ENCODE data around the gene PCDHGA4. TPM values are rescaled to one million over a fixed set of nuclear protein-coding genes. Genes with fewer than 3 reads are reported as not detected.
"Not testable (repeated sequence)": the region's sequence is repeated elsewhere in the genome, so short reads cannot be mapped to it uniquely, and the experiment has no call there.

The PCDHGA4 gene
- polyA plus RNA-seq, 1 donor = 2.6 TPM

- DNase-seq = not testable (repeated sequence)
Observed at GRCh38 chr5:141346017-141346416, 8.8 kb upstream of the PCDHGA4 start.

- no peak for DNase-seq
Observed at GRCh38 chr5:141349917-141350619, 4.8 kb upstream of the PCDHGA4 start, which contains the start of gene PCDHGB1. TSS of gene PCDHGB1 (plus strand) at chr5:141350099. CDS start at chr5:141350261, 162 bp downstream.

DNA sequence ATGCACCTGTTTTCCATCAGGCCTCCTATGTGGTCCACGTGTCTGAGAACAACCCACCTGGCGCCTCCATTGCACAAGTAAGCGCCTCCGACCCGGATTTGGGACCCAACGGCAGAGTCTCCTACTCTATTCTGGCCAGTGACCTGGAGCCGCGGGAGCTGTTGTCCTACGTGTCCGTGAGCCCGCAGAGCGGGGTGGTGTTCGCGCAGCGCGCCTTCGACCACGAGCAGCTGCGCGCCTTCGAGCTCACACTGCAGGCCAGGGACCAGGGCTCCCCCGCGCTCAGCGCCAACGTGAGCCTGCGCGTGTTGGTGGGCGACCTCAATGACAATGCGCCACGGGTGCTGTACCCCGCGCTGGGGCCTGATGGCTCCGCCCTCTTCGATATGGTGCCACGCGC, 3.2 kb upstream of the PCDHGA4 start:
- no peak for DNase-seq

DNA sequence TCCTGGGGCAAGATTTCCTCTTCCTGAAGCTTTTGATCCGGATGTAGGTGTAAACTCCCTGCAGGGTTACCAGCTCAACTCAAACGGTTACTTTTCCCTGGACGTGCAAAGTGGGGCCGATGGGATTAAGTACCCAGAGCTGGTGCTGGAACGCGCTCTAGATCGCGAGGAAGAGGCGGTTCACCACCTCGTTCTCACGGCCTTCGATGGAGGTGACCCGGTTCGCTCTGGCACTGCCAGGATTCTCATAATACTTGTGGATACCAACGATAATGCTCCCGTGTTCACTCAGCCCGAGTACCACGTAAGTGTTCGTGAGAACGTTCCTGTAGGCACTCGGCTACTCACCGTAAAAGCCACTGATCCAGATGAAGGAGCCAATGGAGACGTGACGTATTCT, 820 bp downstream of the PCDHGA4 start:
- no peak for DNase-seq

DNA sequence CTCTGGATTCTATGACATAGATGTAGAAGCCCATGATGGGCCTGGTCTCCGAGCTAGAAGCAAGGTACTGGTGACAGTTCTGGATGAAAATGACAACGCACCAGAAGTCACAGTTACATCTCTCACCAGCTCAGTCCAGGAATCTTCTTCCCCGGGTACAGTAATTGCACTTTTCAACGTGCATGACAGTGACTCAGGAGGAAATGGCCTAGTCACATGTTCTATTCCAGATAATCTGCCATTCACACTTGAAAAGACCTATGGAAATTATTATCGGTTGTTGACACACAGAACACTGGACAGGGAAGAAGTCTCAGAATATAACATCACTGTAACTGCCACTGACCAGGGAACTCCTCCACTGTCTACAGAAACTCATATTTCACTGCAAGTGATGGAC, 1.3 kb downstream of the PCDHGA4 start:
- DNase-seq = no peak

GRCh38 chr5:141356950-141357349, 2.1 kb downstream of the PCDHGA4 start:
- DNase-seq = no peak

GRCh38 chr5:141359790-141360426, 5.1 kb downstream of the PCDHGA4 start, which contains the start of gene PCDHGB2:
TSS of gene PCDHGB2 (plus strand) at chr5:141359994. CDS start at chr5:141360136, 142 bp downstream.
- DNase-seq = no peak

DNA sequence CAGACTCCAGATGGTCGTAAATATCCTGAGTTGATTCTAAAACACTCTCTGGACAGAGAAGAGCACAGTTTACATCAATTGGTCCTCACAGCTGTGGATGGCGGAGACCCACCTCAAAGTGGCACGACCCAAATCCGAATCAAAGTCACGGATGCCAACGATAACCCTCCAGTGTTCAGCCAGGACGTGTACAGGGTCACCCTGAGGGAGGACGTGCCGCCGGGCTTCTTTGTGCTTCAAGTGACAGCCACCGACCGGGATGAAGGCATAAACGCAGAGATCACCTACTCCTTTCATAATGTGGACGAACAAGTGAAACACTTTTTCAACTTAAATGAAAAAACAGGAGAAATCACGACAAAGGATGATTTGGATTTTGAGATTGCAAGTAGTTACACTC, 5.9 kb downstream of the PCDHGA4 start:
- no peak for DNase-seq

DNA sequence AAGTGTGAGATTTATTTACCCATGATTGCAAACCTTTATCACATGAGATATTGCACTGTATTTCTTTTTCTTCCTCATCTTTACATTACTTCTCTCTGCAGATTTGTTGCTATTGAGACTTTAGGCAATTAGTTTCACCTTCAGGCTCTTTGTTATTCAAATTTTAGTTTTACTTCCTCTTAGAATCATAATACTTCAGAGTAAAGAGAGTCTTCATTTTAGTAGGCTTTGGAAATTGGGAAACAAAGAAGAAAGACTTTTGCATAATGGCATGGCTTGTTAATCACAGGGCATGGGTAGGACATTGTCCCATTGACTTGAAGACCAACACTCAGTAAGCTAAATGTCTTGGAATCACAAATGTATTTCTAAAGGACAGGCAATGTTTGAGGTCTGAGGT, 7.9 kb downstream of the PCDHGA4 start:
- DNase-seq = no peak

- DNase-seq = no peak
Observed at GRCh38 chr5:141363952-141364660, 9.3 kb downstream of the PCDHGA4 start, which contains the start of gene PCDHGA5. TSS of gene PCDHGA5 (plus strand) at chr5:141364162. CDS start at chr5:141364331, 169 bp downstream.

DNA sequence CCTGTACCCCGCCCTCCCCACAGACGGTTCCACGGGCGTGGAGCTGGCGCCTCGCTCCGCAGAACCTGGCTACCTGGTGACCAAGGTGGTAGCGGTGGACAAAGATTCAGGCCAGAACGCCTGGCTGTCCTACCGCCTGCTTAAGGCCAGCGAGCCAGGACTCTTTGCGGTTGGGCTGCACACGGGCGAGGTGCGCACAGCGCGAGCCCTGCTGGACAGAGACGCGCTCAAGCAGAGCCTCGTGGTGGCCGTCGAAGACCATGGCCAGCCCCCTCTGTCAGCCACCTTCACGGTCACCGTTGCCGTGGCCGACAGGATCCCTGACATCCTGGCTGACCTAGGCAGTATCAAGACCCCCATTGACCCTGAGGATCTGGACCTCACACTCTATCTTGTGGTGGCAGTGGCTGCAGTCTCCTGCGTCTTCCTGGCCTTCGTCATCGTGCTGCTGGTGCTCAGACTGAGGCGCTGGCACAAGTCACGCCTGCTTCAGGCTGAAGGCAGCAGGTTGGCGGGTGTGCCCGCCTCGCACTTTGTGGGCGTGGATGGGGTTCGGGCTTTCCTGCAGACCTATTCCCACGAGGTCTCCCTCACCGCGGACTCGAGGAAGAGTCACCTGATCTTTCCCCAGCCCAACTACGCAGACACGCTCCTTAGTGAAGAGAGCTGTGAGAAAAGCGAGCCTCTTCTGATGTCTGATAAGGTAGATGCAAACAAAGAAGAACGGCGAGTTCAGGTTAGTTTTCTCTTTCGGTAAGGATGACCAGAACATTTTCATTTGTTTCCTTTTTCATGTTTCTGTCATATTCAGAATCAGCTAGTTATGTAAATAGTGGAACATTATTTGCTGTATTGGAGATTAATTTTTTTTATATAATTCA, 11.4 kb downstream of the PCDHGA4 start:
- DNase-seq = no peak

DNA sequence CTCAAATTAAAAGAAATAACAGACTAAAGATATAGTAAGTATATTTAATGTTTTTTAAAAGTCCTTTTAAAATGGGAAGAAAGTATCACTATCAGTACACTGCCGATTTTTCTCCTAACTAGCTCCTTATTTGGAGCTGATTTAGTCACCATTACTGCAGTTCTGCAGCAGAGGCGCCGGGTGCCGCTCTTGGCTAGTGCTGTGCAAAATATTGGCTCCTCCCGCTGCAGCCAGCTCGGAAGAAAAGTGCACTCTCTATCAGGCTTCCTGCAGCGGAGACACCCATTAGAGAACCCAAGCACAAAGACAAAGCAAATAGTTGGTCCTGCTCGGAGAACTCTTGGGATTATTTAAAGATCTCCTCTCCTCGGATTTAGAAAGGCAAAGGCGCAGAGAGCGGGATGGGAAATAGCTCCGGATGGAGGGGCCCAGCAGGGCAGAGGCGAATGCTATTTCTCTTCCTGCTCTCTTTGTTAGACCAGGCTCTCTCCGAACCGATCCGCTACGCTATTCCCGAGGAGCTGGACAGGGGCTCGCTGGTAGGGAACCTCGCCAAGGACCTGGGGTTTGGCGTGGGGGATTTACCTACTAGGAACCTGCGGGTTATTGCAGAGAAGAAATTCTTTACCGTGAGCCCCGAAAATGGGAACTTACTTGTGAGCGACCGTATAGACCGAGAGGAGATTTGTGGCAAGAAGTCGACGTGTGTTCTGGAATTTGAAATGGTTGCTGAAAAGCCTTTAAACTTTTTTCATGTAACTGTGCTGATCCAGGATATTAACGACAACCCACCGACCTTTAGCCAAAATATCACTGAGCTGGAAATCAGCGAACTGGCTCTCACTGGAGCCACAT, 15.4 kb downstream of the PCDHGA4 start, which contains the start of gene PCDHGB3:
PCDHGB3 (plus strand) TSS at position 249 of the 855 bp plus-strand sequence; CDS start at position 402, 153 bp downstream.
- DNase-seq = no peak

- no peak for DNase-seq
Observed at GRCh38 chr5:141371572-141372475, 17.0 kb downstream of the PCDHGA4 start.

- no peak for DNase-seq
Observed at GRCh38 chr5:141373673-141374317, 19.0 kb downstream of the PCDHGA4 start, which contains the start of gene PCDHGA6. TSS of gene PCDHGA6 (plus strand) at chr5:141373891. CDS start at chr5:141374084, 193 bp downstream.

- no peak for DNase-seq
Observed at GRCh38 chr5:141374627-141375026, 19.8 kb downstream of the PCDHGA4 start.

DNA sequence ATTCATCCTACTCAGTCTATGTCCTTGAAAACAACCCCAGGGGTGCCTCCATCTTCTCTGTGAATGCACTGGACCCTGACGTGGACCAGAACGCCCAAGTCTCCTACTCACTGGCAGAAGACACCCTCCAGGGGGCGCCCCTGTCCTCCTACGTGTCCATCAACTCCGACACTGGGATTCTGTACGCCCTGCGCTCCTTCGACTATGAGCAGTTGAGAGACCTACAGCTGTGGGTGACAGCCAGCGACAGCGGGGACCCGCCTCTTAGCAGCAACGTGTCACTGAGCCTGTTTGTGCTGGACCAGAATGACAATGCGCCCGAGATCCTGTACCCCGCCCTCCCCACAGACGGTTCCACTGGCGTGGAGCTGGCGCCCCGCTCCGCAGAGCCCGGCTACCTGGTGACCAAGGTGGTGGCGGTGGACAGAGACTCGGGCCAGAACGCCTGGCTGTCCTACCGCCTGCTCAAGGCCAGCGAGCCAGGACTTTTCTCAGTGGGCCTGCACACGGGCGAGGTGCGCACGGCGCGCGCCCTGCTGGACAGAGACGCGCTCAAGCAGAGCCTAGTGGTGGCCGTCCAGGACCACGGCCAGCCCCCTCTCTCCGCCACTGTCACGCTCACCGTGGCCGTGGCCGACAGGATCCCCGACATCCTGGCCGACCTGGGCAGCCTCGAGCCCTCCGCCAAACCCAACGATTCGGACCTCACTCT, 20.8 kb downstream of the PCDHGA4 start:
- not testable (repeated sequence) for DNase-seq

GRCh38 chr5:141382469-141383294, 27.9 kb downstream of the PCDHGA4 start, which contains the start of gene PCDHGA7:
TSS of gene PCDHGA7 (plus strand) at chr5:141382742. CDS start at chr5:141382900, 158 bp downstream.
- no peak for DNase-seq
